NT2/D1 (cell line): ENCODE measurements around the gene MST1.

Source experiments
- SUZ12 ChIP-seq: IDR thresholded peaks from 2 replicates; pipeline ENCODE4 v1.6.1; 2011; ENCODE audit not compliant: insufficient read length, insufficient read depth; ENCODE audit errors: extremely low read depth
- ZNF274 ChIP-seq: IDR thresholded peaks from 2 replicates; pipeline ENCODE4 v1.6.1; 2011; ENCODE audit warnings: mild to moderate bottlenecking, low read depth, low read length

DNA sequence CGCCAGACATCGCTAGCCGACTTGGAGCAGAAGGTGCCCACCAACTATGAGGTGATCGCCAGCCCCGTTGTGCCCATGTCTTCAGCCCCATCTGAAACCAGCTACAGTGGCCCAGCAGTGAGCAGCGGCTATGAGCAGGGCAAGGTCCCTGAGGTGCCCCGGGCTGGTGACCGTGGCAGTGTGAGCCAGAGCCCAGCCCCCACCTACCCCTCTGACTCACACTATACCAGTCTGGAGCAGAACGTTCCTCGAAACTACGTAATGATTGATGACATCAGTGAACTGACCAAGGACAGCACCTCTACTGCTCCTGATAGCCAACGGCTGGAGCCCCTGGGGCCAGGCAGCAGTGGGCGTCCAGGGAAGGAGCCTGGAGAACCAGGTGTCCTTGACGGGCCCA, 28.0 kb downstream of the MST1 start:
- TF ChIP-seq SUZ12 (no peak), ZNF274 (no peak)
